Effector memory CD8-positive, alpha-beta T cell (primary cell): ENCODE results near the gene YPEL3.

ENCODE experiments used
- ATAC-seq: fragments of 150-1000 bp; cut with Tn5 transposase; replicated peaks from 2 replicates; pipeline ENCODE4 v1.10.0; 2021; ENCODE audit warnings: mild to moderate bottlenecking, moderate library complexity
- DNase-seq, 3 experiments: peaks; one replicate each; pipeline ENCODE4 v3.0.0; 2021
- H3K27ac Mint-ChIP-seq, 2 donors: one replicate each; pipeline ENCODE4 v1.8.0; 2022; ENCODE audit warnings: mild to moderate bottlenecking in 2 of 2, mixed read lengths in 2 of 2, moderate library complexity in 2 of 2
- H3K27me3 Mint-ChIP-seq, 2 donors: one replicate each; pipeline ENCODE4 v1.8.0; 2022; ENCODE audit warnings: mixed read lengths in 2 of 2
- H3K36me3 Mint-ChIP-seq: one replicate; pipeline ENCODE4 v1.8.0; 2022; ENCODE audit warnings: mild to moderate bottlenecking, moderate library complexity, mixed read lengths; ENCODE audit not compliant: insufficient read depth
- H3K4me1 Mint-ChIP-seq, 2 donors: one replicate each; pipeline ENCODE4 v1.8.0; 2022; ENCODE audit warnings: low read depth in 2 of 2, mixed read lengths in 2 of 2
- H3K4me3 Mint-ChIP-seq, 2 donors: one replicate each; pipeline ENCODE4 v1.8.0; 2022; ENCODE audit warnings: mild to moderate bottlenecking in 2 of 2, mixed read lengths in 2 of 2, moderate library complexity in 2 of 2
- H3K9me3 Mint-ChIP-seq, 2 donors: one replicate each; pipeline ENCODE4 v1.8.0; 2022; ENCODE audit warnings: mixed read lengths in 2 of 2

Gene YPEL3

GRCh38 chr16:30083216-30084055 is 12.6 kb downstream of the YPEL3 start:
- H3K27me3 Mint-ChIP-seq, result no peaks in the 10 kb centered on the region
- DNase-seq (no peak), ATAC-seq (no peak)
- no peaks in the 10 kb centered on the region for H3K9me3 Mint-ChIP-seq
- no peak overlapping the region for H3K4me3 Mint-ChIP-seq
- peaks cover 6 to 16% of the 10 kb centered on the region in 2 donors for H3K4me1 Mint-ChIP-seq
- H3K27ac Mint-ChIP-seq, result peak overlapping the region in 1 of 2 donors; percentile 65
- H3K36me3 Mint-ChIP-seq, result peaks cover 72% of the 10 kb centered on the region

GRCh38 chr16:30082545-30083090 is 13.4 kb downstream of the YPEL3 start:
- no peak for ATAC-seq
- Mint-ChIP-seq H3K9me3 (no peaks in the 10 kb centered on the region), H3K27ac (peak overlapping the region in 1 of 2 donors; percentile 65), H3K4me3 (no peak overlapping the region), H3K27me3 (no peaks in the 10 kb centered on the region), H3K36me3 (peaks cover 75% of the 10 kb centered on the region), H3K4me1 (peaks cover 13 to 23% of the 10 kb centered on the region in 2 donors)
- DNase-seq, result no peak

- Mint-ChIP-seq H3K4me1 (peaks cover 33 to 36% of the 10 kb centered on the region in 2 donors), H3K4me3 (no peak overlapping the region), H3K9me3 (no peaks in the 10 kb centered on the region), H3K27ac (peak overlapping the region; percentile 8 to 87), H3K36me3 (peaks cover 68% of the 10 kb centered on the region), H3K27me3 (no peaks in the 10 kb centered on the region)
- ATAC-seq (no peak), DNase-seq (no peak)
These were observed 16.5 kb downstream of the YPEL3 start for GRCh38 chr16:30079480-30079879.

GRCh38 chr16:30078744-30079143 is 17.3 kb downstream of the YPEL3 start:
- H3K27me3 Mint-ChIP-seq, result no peaks in the 10 kb centered on the region
- no peak for ATAC-seq
- H3K4me1 Mint-ChIP-seq, result peaks cover 33 to 36% of the 10 kb centered on the region in 2 donors
- peak overlapping the region in 1 of 2 donors; percentile 87 for H3K27ac Mint-ChIP-seq
- peaks cover 63% of the 10 kb centered on the region for H3K36me3 Mint-ChIP-seq
- no peak overlapping the region for H3K4me3 Mint-ChIP-seq
- DNase-seq, result no peak
- no peaks in the 10 kb centered on the region for H3K9me3 Mint-ChIP-seq

GRCh38 chr16:30077656-30078055 is 18.4 kb downstream of the YPEL3 start:
- H3K4me3 Mint-ChIP-seq, result peak overlapping the region in 1 of 2 donors; percentile 88
- H3K9me3 Mint-ChIP-seq, result no peaks in the 10 kb centered on the region
- no peaks in the 10 kb centered on the region for H3K27me3 Mint-ChIP-seq
- ATAC-seq, result no peak
- DNase-seq, result no peak
- peak overlapping the region; percentile 87 to 94 for H3K27ac Mint-ChIP-seq
- peaks cover 31% of the 10 kb centered on the region in 2 donors for H3K4me1 Mint-ChIP-seq
- H3K36me3 Mint-ChIP-seq, result peaks cover 58% of the 10 kb centered on the region

- Mint-ChIP-seq H3K9me3 (no peaks in the 10 kb centered on the region), H3K4me3 (peak overlapping the region; percentile 83 to 88), H3K36me3 (peaks cover 58% of the 10 kb centered on the region), H3K27ac (peak overlapping the region; percentile 87 to 94), H3K27me3 (no peaks in the 10 kb centered on the region), H3K4me1 (peaks cover 26 to 31% of the 10 kb centered on the region in 2 donors)
- ATAC-seq (peak; percentile 46), DNase-seq (no peak)
These were observed 19.7 kb downstream of the YPEL3 start for GRCh38 chr16:30076276-30076791.

GRCh38 chr16:30075503-30076275 is 20.3 kb downstream of the YPEL3 start, which contains the start of gene PPP4C:
TSS of gene PPP4C (plus strand) at chr16:30075994. CDS start at chr16:30076378, 384 bp downstream.
- H3K27ac Mint-ChIP-seq, result peak within 1 kb of the TSS; percentile 87 to 94
- H3K36me3 Mint-ChIP-seq, result peaks cover 58% of the 10 kb centered on the region
- peak; percentile 88 to 90 (median 90) for DNase-seq
- no peaks in the 10 kb centered on the region for H3K9me3 Mint-ChIP-seq
- no peaks in the 10 kb centered on the region for H3K27me3 Mint-ChIP-seq
- H3K4me3 Mint-ChIP-seq, result peak within 1 kb of the TSS; percentile 83 to 88
- peaks cover 26 to 31% of the 10 kb centered on the region in 2 donors for H3K4me1 Mint-ChIP-seq
- peak; percentile 91 for ATAC-seq

GRCh38 chr16:30070490-30070889 is 25.5 kb downstream of the YPEL3 start:
- H3K27ac Mint-ChIP-seq, result peak overlapping the region in 1 of 2 donors; percentile 58
- no peaks in the 10 kb centered on the region for H3K27me3 Mint-ChIP-seq
- no peaks in the 10 kb centered on the region for H3K9me3 Mint-ChIP-seq
- no peak for DNase-seq
- H3K4me3 Mint-ChIP-seq, result no peak overlapping the region
- peaks cover 30 to 34% of the 10 kb centered on the region in 2 donors for H3K4me1 Mint-ChIP-seq
- peaks cover 72% of the 10 kb centered on the region for H3K36me3 Mint-ChIP-seq
- no peak for ATAC-seq

- Mint-ChIP-seq H3K4me3 (no peak overlapping the region), H3K9me3 (no peaks in the 10 kb centered on the region), H3K27ac (peak overlapping the region in 1 of 2 donors; percentile 82), H3K27me3 (no peaks in the 10 kb centered on the region), H3K36me3 (peaks cover 79% of the 10 kb centered on the region), H3K4me1 (peaks cover 30 to 34% of the 10 kb centered on the region in 2 donors)
- ATAC-seq (no peak), DNase-seq (no peak)
These were observed 26.2 kb downstream of the YPEL3 start for GRCh38 chr16:30069611-30070462.

GRCh38 chr16:30068750-30069610 is 27.0 kb downstream of the YPEL3 start:
- Mint-ChIP-seq H3K36me3 (peaks cover 85% of the 10 kb centered on the region), H3K27ac (peak overlapping the region in 1 of 2 donors; percentile 82), H3K9me3 (no peaks in the 10 kb centered on the region), H3K27me3 (no peaks in the 10 kb centered on the region), H3K4me1 (peaks cover 32 to 38% of the 10 kb centered on the region in 2 donors), H3K4me3 (peak overlapping the region; percentile 13 to 40)
- DNase-seq, result peak; percentile 48 to 62 (median 56)
- ATAC-seq, result no peak

GRCh38 chr16:30068333-30068732 is 27.7 kb downstream of the YPEL3 start:
- H3K4me3 Mint-ChIP-seq, result peak overlapping the region; percentile 15 to 40
- no peaks in the 10 kb centered on the region for H3K9me3 Mint-ChIP-seq
- ATAC-seq (no peak), DNase-seq (no peak)
- peak overlapping the region in 1 of 2 donors; percentile 82 for H3K27ac Mint-ChIP-seq
- no peaks in the 10 kb centered on the region for H3K27me3 Mint-ChIP-seq
- peaks cover 36 to 44% of the 10 kb centered on the region in 2 donors for H3K4me1 Mint-ChIP-seq
- peaks cover 86% of the 10 kb centered on the region for H3K36me3 Mint-ChIP-seq

- Mint-ChIP-seq H3K27me3 (no peaks in the 10 kb centered on the region), H3K4me1 (peaks cover 36 to 44% of the 10 kb centered on the region in 2 donors), H3K27ac (peak overlapping the region in 1 of 2 donors; percentile 95), H3K36me3 (peaks cover 81% of the 10 kb centered on the region), H3K9me3 (no peaks in the 10 kb centered on the region), H3K4me3 (peak overlapping the region; percentile 94 to 96)
- no peak for ATAC-seq
- no peak for DNase-seq
These were observed 28.5 kb downstream of the YPEL3 start for GRCh38 chr16:30067584-30067916.
